Keratinocyte (primary cell): Measurements from ENCODE around the gene FMN1.

Source experiments
- EZH2 ChIP-seq: IDR thresholded peaks from one replicate; pipeline ENCODE4 v1.6.1; 2012; ENCODE audit warnings: inconsistent platforms, mild to moderate bottlenecking, low read length, moderate library complexity
- TF ChIP-seq, protein P1 (sequence below), 3 experiments: IDR thresholded peaks in 1 of 3; conservative IDR thresholded peaks in 1 of 3; optimal IDR thresholded peaks in 1 of 3; 2 replicates in 2 of 3; 3 replicates in 1 of 3; pipeline versions ENCODE3 to v1.5.1; 2011; ENCODE audit warnings: low read length in 3 of 3, mild to moderate bottlenecking in 3 of 3, moderate library complexity in 2 of 3, control low read depth in 1 of 3, inconsistent platforms in 1 of 3; ENCODE audit not compliant: insufficient read depth in 2 of 3; ENCODE audit errors: extremely low read depth in 1 of 3

DNA sequence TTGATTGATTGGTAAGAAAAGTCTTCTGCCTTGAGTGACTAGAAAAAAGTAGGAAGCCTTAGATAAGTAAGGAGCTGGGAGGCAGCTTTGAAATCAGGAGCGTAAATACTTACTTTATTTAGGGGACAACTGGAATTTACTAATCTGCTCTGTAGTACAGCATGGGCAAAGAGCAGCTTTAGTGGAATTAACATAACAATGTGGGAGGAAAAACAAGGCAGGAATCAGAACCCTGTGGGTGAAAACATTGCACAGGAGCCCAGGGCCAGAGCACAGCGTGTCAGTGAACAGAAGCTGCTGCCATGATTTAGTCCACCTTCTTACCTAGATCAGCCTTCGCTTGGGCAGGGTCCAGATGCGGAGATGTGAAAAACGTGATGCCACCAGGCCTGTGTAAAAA, 14.6 kb downstream of the FMN1 start:
- TF ChIP-seq, protein P1, sequence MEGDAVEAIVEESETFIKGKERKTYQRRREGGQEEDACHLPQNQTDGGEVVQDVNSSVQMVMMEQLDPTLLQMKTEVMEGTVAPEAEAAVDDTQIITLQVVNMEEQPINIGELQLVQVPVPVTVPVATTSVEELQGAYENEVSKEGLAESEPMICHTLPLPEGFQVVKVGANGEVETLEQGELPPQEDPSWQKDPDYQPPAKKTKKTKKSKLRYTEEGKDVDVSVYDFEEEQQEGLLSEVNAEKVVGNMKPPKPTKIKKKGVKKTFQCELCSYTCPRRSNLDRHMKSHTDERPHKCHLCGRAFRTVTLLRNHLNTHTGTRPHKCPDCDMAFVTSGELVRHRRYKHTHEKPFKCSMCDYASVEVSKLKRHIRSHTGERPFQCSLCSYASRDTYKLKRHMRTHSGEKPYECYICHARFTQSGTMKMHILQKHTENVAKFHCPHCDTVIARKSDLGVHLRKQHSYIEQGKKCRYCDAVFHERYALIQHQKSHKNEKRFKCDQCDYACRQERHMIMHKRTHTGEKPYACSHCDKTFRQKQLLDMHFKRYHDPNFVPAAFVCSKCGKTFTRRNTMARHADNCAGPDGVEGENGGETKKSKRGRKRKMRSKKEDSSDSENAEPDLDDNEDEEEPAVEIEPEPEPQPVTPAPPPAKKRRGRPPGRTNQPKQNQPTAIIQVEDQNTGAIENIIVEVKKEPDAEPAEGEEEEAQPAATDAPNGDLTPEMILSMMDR (optimal IDR thresholded peaks at IDR 0.05 in 1 of 3, IDR thresholded peaks at IDR 0.05 in 1 of 3, conservative IDR thresholded peaks at IDR 0.05 in 1 of 3; ENCODE audit: extremely low read depth in 1 of 3, insufficient read depth in 2 of 3, low read length in 3 of 3), result no peak
- TF ChIP-seq EZH2, result no peak
